ENCODE measurements around the gene SCN8A.

The SCN8A gene

DNA sequence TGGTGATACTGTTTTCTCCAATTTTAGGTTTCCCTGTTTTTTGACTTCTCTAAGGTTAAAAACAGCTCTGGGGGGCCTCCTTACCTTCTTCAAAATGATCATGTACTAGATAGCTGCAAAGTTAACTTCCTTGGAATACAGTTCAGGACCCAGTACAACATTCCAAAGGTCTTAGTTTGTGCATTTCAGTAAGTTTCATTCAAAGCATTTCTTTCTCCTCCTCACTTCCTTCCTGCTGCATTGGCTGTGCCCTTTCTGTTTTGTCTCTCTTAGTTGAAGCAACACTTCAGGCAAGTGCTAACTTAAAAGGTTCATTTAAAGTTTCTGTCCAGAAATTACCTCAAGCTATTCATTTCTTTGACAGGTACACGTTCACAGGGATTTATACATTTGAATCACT is 95.7 kb downstream of the SCN8A start:
- no peak for DNase-seq (ENCODE audit: low spot score)
- TF ChIP-seq, protein P1, sequence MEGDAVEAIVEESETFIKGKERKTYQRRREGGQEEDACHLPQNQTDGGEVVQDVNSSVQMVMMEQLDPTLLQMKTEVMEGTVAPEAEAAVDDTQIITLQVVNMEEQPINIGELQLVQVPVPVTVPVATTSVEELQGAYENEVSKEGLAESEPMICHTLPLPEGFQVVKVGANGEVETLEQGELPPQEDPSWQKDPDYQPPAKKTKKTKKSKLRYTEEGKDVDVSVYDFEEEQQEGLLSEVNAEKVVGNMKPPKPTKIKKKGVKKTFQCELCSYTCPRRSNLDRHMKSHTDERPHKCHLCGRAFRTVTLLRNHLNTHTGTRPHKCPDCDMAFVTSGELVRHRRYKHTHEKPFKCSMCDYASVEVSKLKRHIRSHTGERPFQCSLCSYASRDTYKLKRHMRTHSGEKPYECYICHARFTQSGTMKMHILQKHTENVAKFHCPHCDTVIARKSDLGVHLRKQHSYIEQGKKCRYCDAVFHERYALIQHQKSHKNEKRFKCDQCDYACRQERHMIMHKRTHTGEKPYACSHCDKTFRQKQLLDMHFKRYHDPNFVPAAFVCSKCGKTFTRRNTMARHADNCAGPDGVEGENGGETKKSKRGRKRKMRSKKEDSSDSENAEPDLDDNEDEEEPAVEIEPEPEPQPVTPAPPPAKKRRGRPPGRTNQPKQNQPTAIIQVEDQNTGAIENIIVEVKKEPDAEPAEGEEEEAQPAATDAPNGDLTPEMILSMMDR (IDR thresholded peaks at IDR 0.05; ENCODE audit: extremely low read depth, insufficient read depth, missing control alignments) = no peak
- in situ Hi-C loops (cut with MboI; ENCODE audit: low pct_unique_long_range_greater_than_20kb, low sequenced_read_pairs, unreplicated experiment) = no loop called here

DNA sequence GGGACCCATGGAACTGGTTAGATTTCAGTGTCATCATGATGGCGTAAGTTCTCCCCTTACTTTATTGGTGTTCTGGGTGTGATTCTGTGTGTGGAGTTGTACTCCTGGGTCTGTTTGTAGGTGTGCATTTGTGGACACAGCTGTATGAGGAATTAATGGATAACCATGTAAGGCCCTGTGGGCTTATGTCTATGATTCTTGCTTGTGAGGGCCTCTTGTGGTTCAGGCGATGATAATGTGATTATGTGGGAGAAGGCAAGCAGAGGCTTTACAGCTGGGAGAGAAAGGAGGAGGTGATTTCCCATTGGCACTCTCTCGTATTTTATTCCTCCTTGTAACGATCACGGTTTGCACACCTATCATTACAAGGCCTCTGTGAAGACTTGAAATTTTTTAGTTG is 96.1 kb downstream of the SCN8A start:
- DNase-seq (ENCODE audit: low spot score) = no peak
- in situ Hi-C loops (cut with MboI; ENCODE audit: low pct_unique_long_range_greater_than_20kb, low sequenced_read_pairs, unreplicated experiment) = no loop called here
- TF ChIP-seq, protein P1 (IDR thresholded peaks at IDR 0.05; ENCODE audit: extremely low read depth, insufficient read depth, missing control alignments) = no peak

DNA sequence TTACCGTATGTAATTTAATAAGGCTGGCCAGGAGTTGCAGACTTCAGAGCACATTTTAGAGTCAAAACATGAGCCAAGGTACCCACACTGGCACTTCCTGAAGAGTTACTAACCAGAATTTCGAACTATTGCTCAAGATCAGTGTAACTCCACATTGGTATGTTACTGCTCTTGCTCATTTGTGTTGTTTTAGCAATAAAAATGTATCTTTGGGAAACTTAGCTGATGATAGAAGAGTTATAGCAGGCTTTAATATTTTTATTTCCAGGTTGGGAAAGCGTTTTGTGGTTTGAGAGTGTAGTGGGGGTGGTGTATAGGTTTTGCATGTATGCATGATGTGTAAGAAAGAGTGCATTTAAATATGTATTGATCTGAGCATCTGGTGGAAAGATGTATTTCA is 96.6 kb downstream of the SCN8A start:
- DNase-seq (ENCODE audit: low spot score) = no peak
- TF ChIP-seq, protein P1 (IDR thresholded peaks at IDR 0.05; ENCODE audit: extremely low read depth, insufficient read depth, missing control alignments) = no peak
- in situ Hi-C loops (cut with MboI; ENCODE audit: low pct_unique_long_range_greater_than_20kb, low sequenced_read_pairs, unreplicated experiment) = no loop called here

GRCh38 chr12:51689983-51690382 is 99.0 kb downstream of the SCN8A start:
- DNase-seq (ENCODE audit: low spot score) = no peak
- in situ Hi-C loops (cut with MboI; ENCODE audit: low pct_unique_long_range_greater_than_20kb, low sequenced_read_pairs, unreplicated experiment) = no loop called here
- TF ChIP-seq, protein P1 (IDR thresholded peaks at IDR 0.05; ENCODE audit: extremely low read depth, insufficient read depth, missing control alignments) = no peak

- in situ Hi-C loops (cut with MboI; ENCODE audit: low pct_unique_long_range_greater_than_20kb, low sequenced_read_pairs, unreplicated experiment) = no loop called here
- DNase-seq (ENCODE audit: low spot score) = no peak
- TF ChIP-seq, protein P1 (IDR thresholded peaks at IDR 0.05; ENCODE audit: extremely low read depth, insufficient read depth, missing control alignments) = no peak
Observed at GRCh38 chr12:51692016-51692415, 101.0 kb downstream of the SCN8A start.

- TF ChIP-seq, protein P1 (IDR thresholded peaks at IDR 0.05; ENCODE audit: extremely low read depth, insufficient read depth, missing control alignments) = no peak
- no peak for DNase-seq (ENCODE audit: low spot score)
- in situ Hi-C loops (cut with MboI; ENCODE audit: low pct_unique_long_range_greater_than_20kb, low sequenced_read_pairs, unreplicated experiment) = no loop called here
Observed at GRCh38 chr12:51693569-51693968, 102.5 kb downstream of the SCN8A start.

GRCh38 chr12:51694146-51694545 is 103.1 kb downstream of the SCN8A start:
- DNase-seq (ENCODE audit: low spot score) = no peak
- in situ Hi-C loops (cut with MboI; ENCODE audit: low pct_unique_long_range_greater_than_20kb, low sequenced_read_pairs, unreplicated experiment) = no loop called here
- TF ChIP-seq, protein P1 (IDR thresholded peaks at IDR 0.05; ENCODE audit: extremely low read depth, insufficient read depth, missing control alignments) = no peak
